Spleen (tissue), 11 donors: ENCODE measurements around the gene UNCX. TPM values are rescaled to one million over a fixed set of nuclear protein-coding genes. Genes with fewer than 3 reads are reported as not detected.

Experiments used
- DNase-seq: peaks from one replicate; pipeline ENCODE4 v3.0.0-alpha.2; 2020
- H3K27ac ChIP-seq, 8 donors: fragments of 200-600 bp; sonication (generic) in 7 of 8; 1 replicate in 4 of 8; 2 replicates in 4 of 8; pipeline versions ENCODE4 v1.5.0 to v1.8.0; 2016 to 2021; ENCODE audit warnings: inconsistent platforms in 4 of 8, mild to moderate bottlenecking in 4 of 8, moderate library complexity in 1 of 8
- H3K27me3 ChIP-seq, 7 donors: fragments of 200-600 bp; sonication (generic) in 6 of 7; replicated peaks in 1 of 7; 1 replicate in 4 of 7; 2 replicates in 3 of 7; pipeline versions ENCODE4 v1.5.0 to v1.8.0; 2016 to 2021; ENCODE audit warnings: inconsistent platforms in 3 of 7, mild to moderate bottlenecking in 1 of 7
- H3K36me3 ChIP-seq, 6 donors: fragments of 200-600 bp; sonication (generic) in 5 of 6; 1 replicate in 4 of 6; 2 replicates in 2 of 6; pipeline versions ENCODE4 v1.5.0 to v1.8.0; 2016 to 2021; ENCODE audit warnings: inconsistent platforms in 2 of 6
- H3K4me1 ChIP-seq, 6 donors: fragments of 200-600 bp; sonication (generic) in 5 of 6; 1 replicate in 3 of 6; 2 replicates in 3 of 6; pipeline versions ENCODE4 v1.5.0 to v1.8.0; 2016 to 2021; ENCODE audit warnings: inconsistent platforms in 3 of 6
- H3K4me3 ChIP-seq, 8 donors: fragments of 200-600 bp; sonication (generic) in 7 of 8; 1 replicate in 4 of 8; 2 replicates in 4 of 8; pipeline versions ENCODE4 v1.5.0 to v1.8.0; 2016 to 2021; ENCODE audit warnings: inconsistent platforms in 4 of 8, mild to moderate bottlenecking in 4 of 8, moderate library complexity in 2 of 8
- H3K9me3 ChIP-seq, 8 donors: fragments of 200-600 bp; sonication (generic) in 7 of 8; 1 replicate in 4 of 8; 2 replicates in 4 of 8; pipeline versions ENCODE4 v1.5.0 to v1.8.0; 2016 to 2021; ENCODE audit warnings: inconsistent platforms in 4 of 8
- POLR2A ChIP-seq, 3 donors: fragments of 450-650 bp; IDR thresholded peaks; one replicate each; pipeline ENCODE4 v1.5.1; 2017; ENCODE audit warnings: antibody characterized with exemption in 3 of 3, mild to moderate bottlenecking in 1 of 3
- POLR2AphosphoS5 ChIP-seq, 3 donors: sonication (generic); formaldehyde crosslinking; IDR thresholded peaks; one replicate each; pipeline ENCODE4 v1.5.1; 2017; ENCODE audit warnings: antibody characterized with exemption in 3 of 3
- WGBS, 5 donors: extraction: QIAGEN DNeasy Blood & Tissue Kit in 3 of 5; methylation state at CpG; one replicate each; pipeline versions ENCODE4 v1.1.5 to v1.1.7; 2013 to 2018; 5-methylcytosine and 5-hydroxymethylcytosine counted together
- intact Hi-C: fragments of 100-400 bp; cut with DNase I; formaldehyde crosslinking; loops from one replicate; pipeline ENCODE4 v1.15.0; 2023; ENCODE audit warnings: low total_unique reads
- polyA plus RNA-seq, 3 donors: library from polyadenylated mRNA; stranded (reverse); fragments of 200-250 nt; gene quantifications; one replicate each; pipeline ENCODE4 v1.2.1, GENCODE V29; 2013
- total RNA-seq, 7 donors: library from RNA; depleted of rRNA in 3 of 7; stranded (reverse); fragments of >200 nt in 3 of 7; fragmentation: NEBNext Ultra II Directional in 4 of 7; extraction: Animal tissue kit (Norgen Biotek cat#: 25700) in 4 of 7; gene quantifications; one replicate each; pipeline versions ENCODE4 v1.1.0 to v1.2.1, GENCODE V29; 2016 to 2021
- TF ChIP-seq, protein P1 (sequence below), 11 experiments: fragments of 200-600 bp in 7 of 11; fragments of 450-650 bp in 4 of 11; sonication (generic) in 4 of 11; IDR thresholded peaks in 8 of 11; conservative IDR thresholded peaks in 3 of 11; 1 replicate in 7 of 11; 2 replicates in 4 of 11; pipeline versions ENCODE4 v1.4.0 to v1.8.0; 2016 to 2021; ENCODE audit warnings: antibody characterized with exemption in 11 of 11, inconsistent platforms in 4 of 11, mild to moderate bottlenecking in 1 of 11
- donor health status: healthy with polysubstance abuse.
- donor health status: DM: no; HTN: no; CAD: no; lungs with moderate emphysema.
- donor health status: DM: no; HTN: no; CAD: no.
- donor health status: Bipolar disorder and iron deficiency.
- donor health status: healthy.
- donor health status: DM: no; HTN: no; CAD: no.
- donor health status: DM: yes; HTN: yes; CAD: no.

Gene UNCX
- total and polyA plus RNA-seq, 10 donors, result not detected

DNA sequence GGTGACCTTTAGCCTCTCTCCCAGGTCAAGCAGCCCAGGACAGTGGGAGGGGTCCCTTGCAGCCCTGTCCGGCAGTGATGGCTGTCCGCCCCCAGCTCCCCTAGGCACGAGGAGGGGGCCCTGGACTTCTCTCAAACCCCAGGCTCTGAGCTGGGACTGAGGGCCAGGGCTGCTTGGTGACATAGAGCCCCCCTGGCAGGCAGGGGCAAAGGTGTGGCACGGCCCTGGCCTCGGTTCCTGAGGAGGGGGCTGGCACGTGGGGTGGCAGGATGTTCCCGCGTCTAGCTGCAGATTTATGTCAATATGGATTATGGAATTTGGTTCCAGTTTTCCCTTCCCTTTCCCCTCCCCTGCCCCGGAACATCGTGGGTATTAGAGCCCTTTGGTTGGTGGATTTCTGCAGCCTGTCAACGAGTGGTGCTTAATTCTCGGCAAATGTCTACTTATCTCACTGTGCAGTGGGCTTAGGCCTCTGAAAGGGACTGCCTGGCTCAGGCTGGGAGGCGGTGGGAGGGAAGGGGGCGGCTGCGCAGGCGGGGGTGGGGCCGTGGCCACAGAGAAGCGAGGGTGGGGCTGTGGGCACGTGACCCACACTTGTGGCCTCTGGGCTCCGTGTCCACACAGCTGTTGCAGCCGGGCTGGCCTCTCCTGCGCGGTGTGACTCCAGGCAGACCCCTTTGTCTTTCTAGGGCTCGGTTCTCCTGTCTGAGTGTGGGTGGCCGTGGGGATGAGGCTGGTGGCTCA lies 19.3 kb downstream of the UNCX start:
- H3K36me3 ChIP-seq, result no peaks in the 10 kb centered on the region
- H3K27me3 ChIP-seq, result peaks cover 13 to 100% (median 93%) of the 10 kb centered on the region in 7 donors
- no peaks in the 10 kb centered on the region for H3K9me3 ChIP-seq
- TF ChIP-seq POLR2A (IDR thresholded peaks at IDR 0.05), result no peak
- no peak for TF ChIP-seq POLR2AphosphoS5 (IDR thresholded peaks at IDR 0.05)
- TF ChIP-seq, protein P1, sequence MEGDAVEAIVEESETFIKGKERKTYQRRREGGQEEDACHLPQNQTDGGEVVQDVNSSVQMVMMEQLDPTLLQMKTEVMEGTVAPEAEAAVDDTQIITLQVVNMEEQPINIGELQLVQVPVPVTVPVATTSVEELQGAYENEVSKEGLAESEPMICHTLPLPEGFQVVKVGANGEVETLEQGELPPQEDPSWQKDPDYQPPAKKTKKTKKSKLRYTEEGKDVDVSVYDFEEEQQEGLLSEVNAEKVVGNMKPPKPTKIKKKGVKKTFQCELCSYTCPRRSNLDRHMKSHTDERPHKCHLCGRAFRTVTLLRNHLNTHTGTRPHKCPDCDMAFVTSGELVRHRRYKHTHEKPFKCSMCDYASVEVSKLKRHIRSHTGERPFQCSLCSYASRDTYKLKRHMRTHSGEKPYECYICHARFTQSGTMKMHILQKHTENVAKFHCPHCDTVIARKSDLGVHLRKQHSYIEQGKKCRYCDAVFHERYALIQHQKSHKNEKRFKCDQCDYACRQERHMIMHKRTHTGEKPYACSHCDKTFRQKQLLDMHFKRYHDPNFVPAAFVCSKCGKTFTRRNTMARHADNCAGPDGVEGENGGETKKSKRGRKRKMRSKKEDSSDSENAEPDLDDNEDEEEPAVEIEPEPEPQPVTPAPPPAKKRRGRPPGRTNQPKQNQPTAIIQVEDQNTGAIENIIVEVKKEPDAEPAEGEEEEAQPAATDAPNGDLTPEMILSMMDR (IDR thresholded peaks at IDR 0.05 in 8 of 11, conservative IDR thresholded peaks at IDR 0.05 in 3 of 11), result no peak
- 59 to 71% (median 63%) methylated on average over 16 to 25 of the region's 25 CpGs for WGBS, 5 donors
- H3K4me1 ChIP-seq, result peaks cover 3 to 33% (median 20%) of the 10 kb centered on the region in 6 donors
- intact Hi-C loops, result no loop called here
- no peak overlapping the region for H3K27ac ChIP-seq
- H3K4me3 ChIP-seq, result no peak overlapping the region
- DNase-seq, result no peak

DNA sequence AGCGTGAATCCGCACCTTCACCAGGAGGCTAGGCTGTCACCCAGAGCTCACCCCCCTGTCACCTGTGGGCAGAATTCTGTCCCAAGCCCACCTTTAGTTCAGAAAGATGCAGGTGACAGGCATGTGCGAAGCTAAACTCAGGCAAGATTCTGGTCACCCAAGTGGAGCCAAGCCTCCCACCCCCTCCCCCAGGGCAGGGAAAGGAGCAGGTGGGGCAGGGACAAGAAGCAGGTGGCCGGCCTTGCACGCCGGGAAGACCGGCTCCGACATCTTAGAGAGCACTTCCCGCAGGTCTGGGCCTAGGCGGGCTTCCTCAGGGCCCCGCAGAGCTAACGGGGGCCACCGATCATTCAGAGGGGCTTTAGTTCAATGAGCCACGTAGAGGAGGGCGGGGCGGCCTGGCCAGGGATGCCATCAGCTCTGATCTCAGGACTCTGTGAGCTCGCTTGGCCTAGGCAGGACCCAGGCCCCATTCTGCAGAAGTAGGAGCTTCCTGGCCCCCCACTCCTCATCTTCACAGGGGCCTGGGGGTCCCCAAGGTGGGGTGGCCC lies 19.9 kb downstream of the UNCX start:
- intact Hi-C loops, result no loop called here
- 74 to 91% (median 82%) methylated on average over 12 to 17 of the region's 17 CpGs for WGBS, 5 donors
- no peak for DNase-seq

DNA sequence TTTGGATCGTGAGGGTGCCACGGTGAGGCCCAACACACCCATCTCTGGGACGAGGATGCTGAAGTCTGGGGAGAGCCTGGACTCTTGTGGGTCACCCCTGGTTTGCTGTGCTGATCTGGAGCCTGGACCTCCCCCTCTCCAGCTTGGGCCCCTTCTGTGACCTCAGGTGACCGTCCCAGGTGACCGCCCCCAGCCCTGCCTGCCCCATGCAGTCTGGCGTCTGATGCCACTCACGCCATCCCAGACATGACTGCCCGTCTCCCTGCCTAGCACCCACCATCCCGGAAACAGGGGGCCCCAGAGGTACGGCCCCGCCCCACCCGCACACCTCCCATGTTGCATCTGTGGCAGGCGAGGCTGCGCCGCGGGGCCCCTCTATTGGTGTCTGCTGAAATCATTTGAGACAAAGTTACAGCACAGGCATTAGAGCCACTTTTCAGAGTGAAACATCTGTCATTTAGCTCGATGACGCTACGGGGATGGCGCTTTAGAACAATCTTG lies 21.1 kb downstream of the UNCX start:
- WGBS, 5 donors, result 64 to 74% (median 69%) methylated on average over 19 to 20 of the region's 20 CpGs
- Histone ChIP-seq H3K36me3 (no peaks in the 10 kb centered on the region), H3K27ac (no peak overlapping the region), H3K27me3 (peaks cover 0 to 100% (median 77%) of the 10 kb centered on the region in 7 donors), H3K9me3 (no peaks in the 10 kb centered on the region), H3K4me1 (peaks cover 0 to 15% (median 4%) of the 10 kb centered on the region in 6 donors), H3K4me3 (no peak overlapping the region)
- TF ChIP-seq POLR2AphosphoS5 (IDR thresholded peaks at IDR 0.05), result no peak
- TF ChIP-seq, protein P1 (IDR thresholded peaks at IDR 0.05 in 8 of 11, conservative IDR thresholded peaks at IDR 0.05 in 3 of 11), result no peak
- TF ChIP-seq POLR2A (IDR thresholded peaks at IDR 0.05), result no peak
- no peak for DNase-seq
- intact Hi-C loops, result no loop called here

More for the DNA sequence above, 19.9 kb downstream of the UNCX start:
- H3K36me3 ChIP-seq, result no peaks in the 10 kb centered on the region
- H3K4me3 ChIP-seq, result no peak overlapping the region
- H3K27ac ChIP-seq, result no peak overlapping the region
- H3K9me3 ChIP-seq, result no peaks in the 10 kb centered on the region
- peaks cover 6 to 100% (median 89%) of the 10 kb centered on the region in 7 donors for H3K27me3 ChIP-seq
- peaks cover 3 to 26% (median 13%) of the 10 kb centered on the region in 6 donors for H3K4me1 ChIP-seq
- no peak for TF ChIP-seq POLR2A (IDR thresholded peaks at IDR 0.05)
- TF ChIP-seq, protein P1 (IDR thresholded peaks at IDR 0.05 in 8 of 11, conservative IDR thresholded peaks at IDR 0.05 in 3 of 11), result no peak
- TF ChIP-seq POLR2AphosphoS5 (IDR thresholded peaks at IDR 0.05), result no peak
